Neural crest cell (in vitro differentiated cells): ENCODE measurements around the gene RGS2. TPM values are rescaled to one million over a fixed set of nuclear protein-coding genes. Genes with fewer than 3 reads are reported as not detected.

Experiments
- DNase-seq: peaks from one replicate; pipeline ENCODE4 v3.0.0; 2021; ENCODE audit warnings: low read depth, mixed read lengths, low spot score
- H3K27ac Mint-ChIP-seq: one replicate; pipeline ENCODE4 v1.8.0; 2021; ENCODE audit warnings: mild to moderate bottlenecking, mixed read lengths; ENCODE audit not compliant: unreplicated experiment
- H3K27me3 Mint-ChIP-seq: 2 replicates; pipeline ENCODE4 v1.8.0; 2021; ENCODE audit warnings: low read depth, mild to moderate bottlenecking, mixed read lengths
- H3K36me3 Mint-ChIP-seq: 2 replicates; pipeline ENCODE4 v1.8.0; 2021; ENCODE audit warnings: low read depth, mild to moderate bottlenecking, mixed read lengths
- H3K4me1 Mint-ChIP-seq: 2 replicates; pipeline ENCODE4 v1.8.0; 2021; ENCODE audit warnings: mixed read lengths
- H3K4me3 Mint-ChIP-seq: one replicate; pipeline ENCODE4 v1.8.0; 2021; ENCODE audit warnings: mild to moderate bottlenecking, mixed read lengths
- H3K9me3 Mint-ChIP-seq: 2 replicates; pipeline ENCODE4 v1.8.0; 2021; ENCODE audit warnings: mixed read lengths
- CTCF ChIP-seq: fragments of 200-600 bp; sonication (generic); conservative IDR thresholded peaks from 2 replicates; pipeline ENCODE4 v1.5.0; 2021; ENCODE audit warnings: antibody characterized with exemption, mild to moderate bottlenecking
- total RNA-seq: library from RNA; stranded (reverse); gene quantifications from 2 replicates; pipeline ENCODE4 v1.2.1, GENCODE V29; 2021

The RGS2 gene
- total RNA-seq, 1 donor from 2014 or later = 12.3 TPM

- TF ChIP-seq CTCF = no peak
- H3K27ac Mint-ChIP-seq = no peak overlapping the region
- peaks cover 7% of the 10 kb centered on the region for H3K4me1 Mint-ChIP-seq
- no peak overlapping the region for H3K4me3 Mint-ChIP-seq
- no peaks in the 10 kb centered on the region for H3K27me3 Mint-ChIP-seq
- no peaks in the 10 kb centered on the region for H3K36me3 Mint-ChIP-seq
- no peaks in the 10 kb centered on the region for H3K9me3 Mint-ChIP-seq
- no peak for DNase-seq
Measured at GRCh38 chr1:192794768-192795035, 14.1 kb upstream of the RGS2 start.

GRCh38 chr1:192795916-192796618 is 12.8 kb upstream of the RGS2 start:
- H3K27ac Mint-ChIP-seq = no peak overlapping the region

DNA sequence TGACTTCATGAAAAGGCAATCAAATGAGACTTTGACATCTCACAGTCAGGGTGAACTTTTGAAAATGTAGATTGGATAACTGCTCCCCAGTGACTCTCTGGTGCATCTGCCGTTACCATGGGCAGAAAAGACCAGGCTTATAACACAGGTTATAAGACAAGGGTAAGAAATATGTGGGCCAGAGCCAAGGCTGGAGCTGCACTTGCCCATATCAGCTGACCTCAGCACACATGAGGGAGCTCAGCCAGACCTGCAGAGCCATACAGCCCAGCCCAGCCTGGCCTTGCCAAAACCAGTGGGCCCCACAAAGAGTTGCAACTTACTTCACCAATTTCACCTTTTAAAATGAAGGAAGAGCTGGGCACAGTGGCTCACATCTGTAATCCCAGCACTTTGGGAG is 11.7 kb upstream of the RGS2 start:
- Mint-ChIP-seq H3K36me3 (no peaks in the 10 kb centered on the region), H3K27me3 (no peaks in the 10 kb centered on the region), H3K4me1 (peaks cover 7% of the 10 kb centered on the region), H3K4me3 (no peak overlapping the region), H3K9me3 (no peaks in the 10 kb centered on the region), H3K27ac (no peak overlapping the region)
- no peak for DNase-seq
- TF ChIP-seq CTCF = no peak

More at GRCh38 chr1:192795916-192796618, 12.8 kb upstream of the RGS2 start:
- H3K4me1 Mint-ChIP-seq = peaks cover 7% of the 10 kb centered on the region
- no peaks in the 10 kb centered on the region for H3K36me3 Mint-ChIP-seq
- no peak for TF ChIP-seq CTCF
- no peak for DNase-seq
- no peak overlapping the region for H3K4me3 Mint-ChIP-seq
- no peaks in the 10 kb centered on the region for H3K27me3 Mint-ChIP-seq
- no peaks in the 10 kb centered on the region for H3K9me3 Mint-ChIP-seq

DNA sequence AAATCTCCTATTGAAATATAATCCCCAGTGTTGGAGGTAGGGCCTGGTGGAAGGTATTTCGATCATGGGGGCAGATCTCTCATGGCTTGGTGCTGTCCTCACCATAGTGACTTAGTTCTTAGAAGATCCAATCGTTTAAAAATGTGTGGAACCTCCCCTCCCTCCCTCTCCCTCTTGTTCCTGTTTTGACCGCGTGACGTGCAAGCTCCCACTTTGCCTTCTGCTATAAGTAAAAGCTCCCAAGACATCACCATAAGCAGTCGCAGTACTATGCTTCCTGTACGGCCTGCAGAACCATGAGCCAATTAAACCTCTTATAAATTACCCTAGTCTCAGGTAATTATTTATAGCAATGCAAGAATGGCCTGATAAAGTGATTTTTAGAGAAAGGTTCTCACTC is 10.9 kb upstream of the RGS2 start:
- no peak overlapping the region for H3K27ac Mint-ChIP-seq
- no peaks in the 10 kb centered on the region for H3K36me3 Mint-ChIP-seq
- TF ChIP-seq CTCF = no peak
- DNase-seq = no peak
- no peak overlapping the region for H3K4me3 Mint-ChIP-seq
- H3K27me3 Mint-ChIP-seq = no peaks in the 10 kb centered on the region
- peaks cover 7% of the 10 kb centered on the region for H3K4me1 Mint-ChIP-seq
- H3K9me3 Mint-ChIP-seq = no peaks in the 10 kb centered on the region

DNA sequence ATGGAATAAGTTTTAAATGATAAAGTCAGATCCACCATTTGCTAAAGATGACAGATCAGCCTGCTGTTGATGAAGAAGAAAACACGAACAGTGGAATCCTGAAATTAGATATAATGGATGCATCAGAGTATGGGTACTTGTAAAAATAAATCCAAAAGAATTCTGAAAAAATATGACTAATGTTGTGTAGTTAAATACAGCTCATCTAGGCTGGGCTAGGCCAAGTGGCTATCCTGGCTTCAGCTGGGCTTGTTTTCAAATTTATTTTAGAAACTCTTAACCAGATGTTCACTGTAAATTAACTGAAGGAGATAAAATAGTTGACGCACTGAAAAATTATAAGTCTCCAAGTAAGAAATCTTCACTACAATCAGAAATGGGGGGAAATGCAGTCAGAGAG is 7.4 kb upstream of the RGS2 start:
- Mint-ChIP-seq H3K4me3 (no peak overlapping the region), H3K4me1 (no peaks in the 10 kb centered on the region), H3K27me3 (no peaks in the 10 kb centered on the region), H3K27ac (peak overlapping the region; percentile 57), H3K36me3 (no peaks in the 10 kb centered on the region), H3K9me3 (no peaks in the 10 kb centered on the region)
- TF ChIP-seq CTCF = no peak
- DNase-seq = no peak
